ENCODE results near the gene PLAAT5. TPM values are rescaled to one million over a fixed set of nuclear protein-coding genes. Genes with fewer than 3 reads are reported as not detected.
"Not testable (repeated sequence)": the region's sequence is repeated elsewhere in the genome, so short reads cannot be mapped to it uniquely, and the experiment has no call there.

The PLAAT5 gene
- total RNA-seq, 1 donor from 2014 or later: 3.6 TPM

GRCh38 chr11:63444160-63444559, 46.8 kb downstream of the PLAAT5 start:
- ATAC-seq (no peak), DNase-seq (no peak)
- H3K27me3 ChIP-seq: no peaks in the 10 kb centered on the region
- H3K9me3 ChIP-seq: no peaks in the 10 kb centered on the region
- no peak overlapping the region for H3K27ac ChIP-seq
- no peak overlapping the region for H3K4me3 ChIP-seq
- TF ChIP-seq CTCF (IDR thresholded peaks at IDR 0.05): no peak
- intact Hi-C loops (cut with DNase I): no loop called here
- H3K36me3 ChIP-seq: no peaks in the 10 kb centered on the region
- H3K4me1 ChIP-seq: no peaks in the 10 kb centered on the region

- DNase-seq (no peak), ATAC-seq (no peak)
- Histone ChIP-seq H3K27me3 (no peaks in the 10 kb centered on the region), H3K9me3 (no peaks in the 10 kb centered on the region), H3K27ac (no peak overlapping the region), H3K4me1 (no peaks in the 10 kb centered on the region), H3K36me3 (no peaks in the 10 kb centered on the region), H3K4me3 (no peak overlapping the region)
- TF ChIP-seq CTCF (IDR thresholded peaks at IDR 0.05): no peak
- intact Hi-C loops (cut with DNase I): no loop called here
Measured at GRCh38 chr11:63443714-63444113, 47.3 kb downstream of the PLAAT5 start.

GRCh38 chr11:63435831-63436230, 55.1 kb downstream of the PLAAT5 start:
- H3K4me1 ChIP-seq; ATAC-seq; H3K27me3 ChIP-seq; DNase-seq; H3K27ac ChIP-seq; H3K36me3 ChIP-seq; H3K9me3 ChIP-seq; H3K4me3 ChIP-seq; intact Hi-C loops (cut with DNase I): not testable (repeated sequence)

- H3K36me3 ChIP-seq; intact Hi-C loops (cut with DNase I); H3K27ac ChIP-seq; DNase-seq; H3K9me3 ChIP-seq; ATAC-seq; H3K4me3 ChIP-seq; H3K4me1 ChIP-seq; H3K27me3 ChIP-seq: not testable (repeated sequence)
Measured at GRCh38 chr11:63435351-63435750, 55.6 kb downstream of the PLAAT5 start.

GRCh38 chr11:63430731-63431130, 60.2 kb downstream of the PLAAT5 start:
- intact Hi-C loops (cut with DNase I); H3K4me1 ChIP-seq; DNase-seq; H3K4me3 ChIP-seq; H3K36me3 ChIP-seq; H3K27ac ChIP-seq; H3K27me3 ChIP-seq; H3K9me3 ChIP-seq; ATAC-seq: not testable (repeated sequence)

GRCh38 chr11:63427971-63428508, 62.9 kb downstream of the PLAAT5 start:
- H3K27me3 ChIP-seq: no peaks in the 10 kb centered on the region
- intact Hi-C loops (cut with DNase I): no loop called here
- no peaks in the 10 kb centered on the region for H3K4me1 ChIP-seq
- H3K9me3 ChIP-seq: no peaks in the 10 kb centered on the region
- H3K4me3 ChIP-seq: no peak overlapping the region
- no peaks in the 10 kb centered on the region for H3K36me3 ChIP-seq
- no peak overlapping the region for H3K27ac ChIP-seq
- ATAC-seq (peak; percentile 25), DNase-seq (no peak)
- TF ChIP-seq CTCF (IDR thresholded peaks at IDR 0.05): no peak

- no peak for TF ChIP-seq CTCF (IDR thresholded peaks at IDR 0.05)
- H3K9me3 ChIP-seq: no peaks in the 10 kb centered on the region
- no peaks in the 10 kb centered on the region for H3K27me3 ChIP-seq
- H3K4me1 ChIP-seq: no peaks in the 10 kb centered on the region
- no peak overlapping the region for H3K4me3 ChIP-seq
- no peaks in the 10 kb centered on the region for H3K36me3 ChIP-seq
- intact Hi-C loops (cut with DNase I): no loop called here
- H3K27ac ChIP-seq: no peak overlapping the region
- no peak for ATAC-seq
- DNase-seq: no peak
Measured at GRCh38 chr11:63417174-63417852, 73.7 kb downstream of the PLAAT5 start.

Other genes starting within 250 kb of the PLAAT5 start
- not detected for gene SLC22A25, start 247.6 kb downstream of the PLAAT5 start, total RNA-seq
- not detected for gene SLC22A9, start 121.4 kb downstream of the PLAAT5 start, total RNA-seq
- 0.49 TPM for gene LGALS12, start 14.9 kb upstream of the PLAAT5 start, total RNA-seq
- 185 TPM for gene PLAAT4, start 45.6 kb upstream of the PLAAT5 start, total RNA-seq
- gene PLAAT2, start 72.2 kb upstream of the PLAAT5 start, total RNA-seq: 4.2 TPM
- 70.3 TPM for gene PLAAT3, start 123.3 kb upstream of the PLAAT5 start, total RNA-seq
- gene ATL3, start 180.2 kb upstream of the PLAAT5 start, total RNA-seq: 78.6 TPM
- 116 TPM for gene RTN3, start 190.3 kb upstream of the PLAAT5 start, total RNA-seq